Hepatocyte (in vitro differentiated cells): ENCODE results near the gene MOK. TPM values are rescaled to one million over a fixed set of nuclear protein-coding genes. Genes with fewer than 3 reads are reported as not detected.

Experiments used
- DNase-seq: peaks from one replicate; pipeline ENCODE4 v3.0.0-alpha.2; 2016; ENCODE audit warnings: low spot score
- H2AFZ ChIP-seq: fragments of 200-600 bp; sonication (generic); 2 replicates; pipeline ENCODE4 v1.6.0; 2016; ENCODE audit warnings: antibody characterized with exemption, mild to moderate bottlenecking
- H3K27ac ChIP-seq: fragments of 200-600 bp; sonication (generic); 2 replicates; pipeline ENCODE4 v1.5.1; 2016; ENCODE audit warnings: mild to moderate bottlenecking
- H3K27me3 ChIP-seq: fragments of 200-600 bp; sonication (generic); 2 replicates; pipeline ENCODE4 v1.6.1; 2016
- H3K36me3 ChIP-seq: fragments of 200-600 bp; sonication (generic); replicated peaks from 2 replicates; pipeline ENCODE4 v1.5.1; 2016; ENCODE audit warnings: low read depth; ENCODE audit not compliant: insufficient read depth
- H3K4me1 ChIP-seq: fragments of 200-600 bp; sonication (generic); 2 replicates; pipeline ENCODE4 v1.5.1; 2016; ENCODE audit warnings: mild to moderate bottlenecking, moderate library complexity; ENCODE audit not compliant: insufficient read depth
- H3K4me2 ChIP-seq: fragments of 200-600 bp; sonication (generic); 2 replicates; pipeline ENCODE4 v1.6.0; 2016
- H3K4me3 ChIP-seq: fragments of 200-600 bp; sonication (generic); 2 replicates; pipeline ENCODE4 v1.5.1; 2016; ENCODE audit warnings: mild to moderate bottlenecking
- H3K79me2 ChIP-seq: fragments of 200-600 bp; sonication (generic); 2 replicates; pipeline ENCODE4 v1.6.0; 2017; ENCODE audit warnings: mild to moderate bottlenecking
- H3K9me2 ChIP-seq: fragments of 200-600 bp; sonication (generic); replicated peaks from 2 replicates; pipeline ENCODE4 v1.6.0; 2017; ENCODE audit warnings: mild to moderate bottlenecking; ENCODE audit not compliant: insufficient read depth
- H3K9me3 ChIP-seq: fragments of 200-600 bp; sonication (generic); 2 replicates; pipeline ENCODE4 v1.5.1; 2016; ENCODE audit warnings: low read depth, mild to moderate bottlenecking
- H4K20me1 ChIP-seq: fragments of 200-600 bp; sonication (generic); 2 replicates; pipeline ENCODE4 v1.6.0; 2016; ENCODE audit warnings: mild to moderate bottlenecking; ENCODE audit not compliant: insufficient read depth, poor library complexity, severe bottlenecking
- CTCF ChIP-seq: fragments of 200-600 bp; sonication (generic); IDR thresholded peaks from 2 replicates; pipeline ENCODE4 v1.5.1; 2016; ENCODE audit warnings: antibody characterized with exemption, mild to moderate bottlenecking; ENCODE audit not compliant: poor library complexity
- EZH2 ChIP-seq: fragments of 200-600 bp; sonication (generic); IDR thresholded peaks from 2 replicates; pipeline ENCODE4 v1.6.1; 2016; ENCODE audit warnings: antibody characterized with exemption, mild to moderate bottlenecking, borderline replicate concordance
- EZH2phosphoT487 ChIP-seq: fragments of 200-600 bp; sonication (generic); IDR thresholded peaks from one replicate; pipeline ENCODE4 v1.6.1; 2018; ENCODE audit warnings: antibody characterized with exemption, mild to moderate bottlenecking, low read depth, moderate library complexity; ENCODE audit not compliant: unreplicated experiment, severe bottlenecking
- WGBS: methylation state at CpG from one replicate; pipeline ENCODE4 v1.1.6; 2016; ENCODE audit warnings: low lambda C conversion rate; ENCODE audit errors: missing lambda C conversion rate; 5-methylcytosine and 5-hydroxymethylcytosine counted together
- polyA plus RNA-seq: library from polyadenylated mRNA; unstranded; fragments of >200 nt; fragmentation: Nextera tagmentation; extraction: Ambion mirVana; gene quantifications from 2 replicates; pipeline ENCODE4 v1.2.1, GENCODE V29; 2016
- total RNA-seq: library from RNA; depleted of rRNA; stranded (reverse); fragments of >200 nt; gene quantifications from 2 replicates; pipeline ENCODE4 v1.2.3, GENCODE V29; 2014

The MOK gene
- total and polyA plus RNA-seq, 2 experiments from 2014 or later: 9.3 to 13.5 TPM

DNA sequence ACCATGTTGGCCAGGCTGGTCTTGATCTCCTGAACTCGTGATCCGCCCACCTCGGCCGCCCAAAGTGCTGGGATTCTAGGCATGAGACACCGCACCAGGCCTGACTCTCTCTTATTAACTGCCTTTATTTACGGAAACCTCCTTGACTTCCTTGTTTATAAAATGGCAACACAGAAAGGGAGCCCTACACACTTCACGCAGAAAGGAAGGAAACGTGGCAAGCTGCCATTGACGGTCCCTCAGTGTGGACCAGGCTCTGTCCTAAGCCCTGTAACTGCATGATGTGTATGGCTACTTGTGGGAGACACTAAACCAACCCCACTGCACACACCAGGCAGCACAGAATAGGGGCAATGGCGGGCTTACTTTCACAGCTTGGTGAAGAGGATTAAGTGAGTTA is 46.1 kb upstream of the MOK start:
- no peaks in the 10 kb centered on the region for H3K4me1 ChIP-seq
- H3K4me2 ChIP-seq: no peak overlapping the region
- H3K36me3 ChIP-seq: no peaks in the 10 kb centered on the region
- TF ChIP-seq CTCF (no peak), EZH2phosphoT487 (no peak), EZH2 (no peak)
- no peaks in the 10 kb centered on the region for H3K79me2 ChIP-seq
- H2AFZ ChIP-seq: no peak overlapping the region
- 95% methylated on average over 10 of the region's 10 CpGs for WGBS
- H3K27ac ChIP-seq: no peak overlapping the region
- no peaks in the 10 kb centered on the region for H4K20me1 ChIP-seq
- H3K4me3 ChIP-seq: no peak overlapping the region
- DNase-seq: no peak
- no peaks in the 10 kb centered on the region for H3K9me3 ChIP-seq
- H3K9me2 ChIP-seq: no peaks in the 10 kb centered on the region
- no peaks in the 10 kb centered on the region for H3K27me3 ChIP-seq

GRCh38 chr14:102348376-102348775 is 43.4 kb upstream of the MOK start:
- no peaks in the 10 kb centered on the region for H3K36me3 ChIP-seq
- H3K9me3 ChIP-seq: no peaks in the 10 kb centered on the region
- no peak overlapping the region for H3K27ac ChIP-seq
- WGBS: 93% methylated on average over 16 of the region's 16 CpGs
- no peak overlapping the region for H3K4me2 ChIP-seq
- no peaks in the 10 kb centered on the region for H4K20me1 ChIP-seq
- no peak for DNase-seq
- H3K4me3 ChIP-seq: no peak overlapping the region
- no peaks in the 10 kb centered on the region for H3K27me3 ChIP-seq
- H2AFZ ChIP-seq: no peak overlapping the region
- TF ChIP-seq CTCF: no peak
- TF ChIP-seq EZH2phosphoT487: no peak
- TF ChIP-seq EZH2: no peak
- no peaks in the 10 kb centered on the region for H3K9me2 ChIP-seq
- no peaks in the 10 kb centered on the region for H3K79me2 ChIP-seq
- no peaks in the 10 kb centered on the region for H3K4me1 ChIP-seq

DNA sequence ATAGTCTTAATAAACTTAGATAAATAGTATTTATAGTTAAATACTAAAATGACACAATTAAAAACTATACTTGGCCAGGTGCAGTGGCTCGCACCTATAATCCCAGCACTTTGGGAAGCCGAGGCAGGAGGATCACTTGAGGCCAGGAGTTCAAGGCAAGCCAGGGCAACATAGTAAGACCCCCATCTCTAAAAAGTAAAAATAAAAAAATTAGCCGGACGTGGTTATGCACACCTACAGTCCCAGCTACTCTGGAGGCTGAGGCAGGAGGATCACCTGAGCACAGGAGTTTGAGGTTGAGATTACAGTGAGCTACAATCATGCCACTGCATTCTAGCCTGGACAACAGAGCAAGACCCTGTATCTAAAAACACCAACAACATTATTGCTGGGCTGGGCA is 41.7 kb upstream of the MOK start:
- no peak for DNase-seq
- H3K4me3 ChIP-seq: no peak overlapping the region
- no peaks in the 10 kb centered on the region for H3K36me3 ChIP-seq
- TF ChIP-seq CTCF (no peak), EZH2 (no peak), EZH2phosphoT487 (no peak)
- no peaks in the 10 kb centered on the region for H3K9me3 ChIP-seq
- no peaks in the 10 kb centered on the region for H3K27me3 ChIP-seq
- H4K20me1 ChIP-seq: no peaks in the 10 kb centered on the region
- WGBS: 96% methylated on average over 4 of the region's 4 CpGs
- no peaks in the 10 kb centered on the region for H3K9me2 ChIP-seq
- H3K27ac ChIP-seq: no peak overlapping the region
- H3K4me2 ChIP-seq: no peak overlapping the region
- no peak overlapping the region for H2AFZ ChIP-seq
- no peaks in the 10 kb centered on the region for H3K4me1 ChIP-seq
- H3K79me2 ChIP-seq: no peaks in the 10 kb centered on the region

DNA sequence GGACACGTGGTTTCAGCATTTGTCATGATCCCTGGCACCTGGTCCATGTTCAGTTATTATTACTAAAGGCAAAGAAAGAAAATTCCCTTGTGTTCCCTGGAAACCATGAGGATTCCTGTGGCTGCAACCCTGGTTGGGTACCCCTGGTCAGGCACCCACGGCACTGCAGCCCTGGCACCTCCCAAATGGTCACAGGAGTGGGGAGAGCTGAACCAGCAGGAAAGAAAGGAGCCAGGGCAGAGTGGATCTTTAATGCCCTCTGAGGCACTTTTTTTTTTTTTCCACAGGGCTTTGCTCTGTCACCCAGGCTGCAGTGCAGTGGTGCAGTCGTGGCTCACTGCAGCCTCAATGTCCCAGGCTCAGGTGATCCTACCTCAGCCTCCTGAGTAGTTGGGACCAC is 40.3 kb upstream of the MOK start:
- Histone ChIP-seq H3K9me3 (no peaks in the 10 kb centered on the region), H3K4me2 (no peak overlapping the region), H4K20me1 (no peaks in the 10 kb centered on the region), H3K36me3 (no peaks in the 10 kb centered on the region), H3K79me2 (no peaks in the 10 kb centered on the region), H3K27me3 (no peaks in the 10 kb centered on the region), H3K9me2 (no peaks in the 10 kb centered on the region), H3K4me1 (no peaks in the 10 kb centered on the region), H3K4me3 (no peak overlapping the region), H2AFZ (no peak overlapping the region), H3K27ac (no peak overlapping the region)
- DNase-seq: no peak
- TF ChIP-seq EZH2phosphoT487 (no peak), EZH2 (no peak), CTCF (no peak)
- WGBS: 92% methylated on average over 3 of the region's 3 CpGs
